Head of caudate nucleus (tissue), 42 donors: ENCODE results near the gene ZNF678.
"Not testable (repeated sequence)": the region's sequence is repeated elsewhere in the genome, so short reads cannot be mapped to it uniquely, and the experiment has no call there.

ENCODE experiments used
- DNase-seq, 42 donors: peaks; one replicate each; pipeline versions ENCODE4 v3.0.0 to v3.0.0-alpha.2; 2020 to 2021; ENCODE audit warnings: mixed read lengths in 7 of 42
- intact Hi-C: fragments of 100-400 bp; cut with DNase I; formaldehyde crosslinking; loops from one replicate; pipeline ENCODE4 v1.15.0; 2022

The ZNF678 gene

GRCh38 chr1:227673441-227673840 lies 110.1 kb downstream of the ZNF678 start:
- no peak for DNase-seq
- intact Hi-C loops, result no loop called here

GRCh38 chr1:227685807-227686206 lies 122.5 kb downstream of the ZNF678 start:
- no peak for DNase-seq
- intact Hi-C loops, result no loop called here

GRCh38 chr1:227697321-227697864 lies 134.0 kb downstream of the ZNF678 start:
- intact Hi-C loops, result no loop called here
- no peak for DNase-seq

GRCh38 chr1:227701631-227702030 lies 138.3 kb downstream of the ZNF678 start:
- intact Hi-C loops, DNase-seq: not testable (repeated sequence)

GRCh38 chr1:227707846-227708245 lies 144.5 kb downstream of the ZNF678 start:
- intact Hi-C loops, result no loop called here
- no peak for DNase-seq

GRCh38 chr1:227709451-227709850 lies 146.1 kb downstream of the ZNF678 start:
- intact Hi-C loops, result no loop called here
- no peak for DNase-seq

- DNase-seq, intact Hi-C loops: not testable (repeated sequence)
Measured at GRCh38 chr1:227710474-227710873, 147.1 kb downstream of the ZNF678 start.

- intact Hi-C loops, result no loop called here
- no peak for DNase-seq
Measured at GRCh38 chr1:227712648-227713047, 149.3 kb downstream of the ZNF678 start.

GRCh38 chr1:227718932-227719331 lies 155.6 kb downstream of the ZNF678 start:
- no peak for DNase-seq
- intact Hi-C loops, result no loop called here

- intact Hi-C loops, result no loop called here
- no peak for DNase-seq
Measured at GRCh38 chr1:227723474-227723873, 160.1 kb downstream of the ZNF678 start.

GRCh38 chr1:227725046-227725445 lies 161.7 kb downstream of the ZNF678 start:
- no peak for DNase-seq
- intact Hi-C loops, result no loop called here

- DNase-seq, result no peak
- intact Hi-C loops, result no loop called here
Measured at GRCh38 chr1:227726318-227726717, 163.0 kb downstream of the ZNF678 start.
